Neural cell (in vitro differentiated cells): Measurements from ENCODE around the gene OVCA2. TPM values are rescaled to one million over a fixed set of nuclear protein-coding genes. Genes with fewer than 3 reads are reported as not detected.

Source experiments
- H2AFZ ChIP-seq: fragments of 200-600, 300-800 bp; sonication (generic), shearing (Covaris generic); 2 replicates; pipeline ENCODE4 v1.6.0; 2014; ENCODE audit warnings: low read depth, mild to moderate bottlenecking, antibody characterized with exemption, low read length, moderate library complexity
- H3F3A ChIP-seq: fragments of 200-600 bp; shearing (Covaris generic); 2 replicates; pipeline ENCODE4 v1.6.1; 2016; ENCODE audit warnings: mild to moderate bottlenecking, moderate library complexity, mixed read lengths, antibody characterized with exemption, low read length; ENCODE audit not compliant: insufficient read depth, poor library complexity, severe bottlenecking
- H3K27ac ChIP-seq: fragments of 200-600, 300-800 bp; sonication (generic), shearing (Covaris generic); 2 replicates; pipeline ENCODE4 v1.5.1; 2014; ENCODE audit warnings: mild to moderate bottlenecking, low read length, moderate library complexity
- H3K27me3 ChIP-seq: fragments of 300-800, 200-600 bp; sonication (generic), shearing (Covaris generic); 2 replicates; pipeline ENCODE4 v1.6.0; 2014; ENCODE audit warnings: mild to moderate bottlenecking, low read depth, low read length, moderate library complexity; ENCODE audit not compliant: insufficient read depth
- H3K36me3 ChIP-seq: fragments of 300-800, 200-600 bp; sonication (generic), shearing (Covaris generic); 2 replicates; pipeline ENCODE4 v1.5.1; 2014; ENCODE audit warnings: mild to moderate bottlenecking, antibody characterized with exemption, low read length, moderate library complexity; ENCODE audit not compliant: insufficient read depth
- H3K4me2 ChIP-seq: fragments of 300-800, 200-600 bp; sonication (generic), shearing (Covaris generic); 2 replicates; pipeline ENCODE4 v1.6.0; 2014; ENCODE audit warnings: mild to moderate bottlenecking, low read length
- H3K4me3 ChIP-seq: fragments of 300-800, 200-600 bp; sonication (generic), shearing (Covaris generic); 2 replicates; pipeline ENCODE4 v1.5.1; 2014; ENCODE audit warnings: mild to moderate bottlenecking, low read length, moderate library complexity
- H3K79me2 ChIP-seq: fragments of 200-600 bp; shearing (Covaris generic); replicated peaks from 2 replicates; pipeline ENCODE4 v1.6.0; 2014; ENCODE audit warnings: mild to moderate bottlenecking, low read length, moderate library complexity; ENCODE audit not compliant: insufficient read depth
- H3K9ac ChIP-seq: fragments of 300-800, 200-600 bp; sonication (generic), shearing (Covaris generic); 2 replicates; pipeline ENCODE4 v1.6.1; 2016; ENCODE audit warnings: mild to moderate bottlenecking, low read length, mixed read lengths
- H3K9me2 ChIP-seq: fragments of 200-600 bp; shearing (Covaris generic); 2 replicates; pipeline ENCODE4 v1.6.1; 2016; ENCODE audit warnings: mild to moderate bottlenecking, low read length, mixed read lengths; ENCODE audit not compliant: insufficient read depth
- H3K9me3 ChIP-seq: fragments of 200-600, 300-800 bp; sonication (generic), shearing (Covaris generic); 2 replicates; pipeline ENCODE4 v1.6.1; 2016; ENCODE audit warnings: mild to moderate bottlenecking, mixed run types, low read length, moderate library complexity, mixed read lengths
- H4K20me1 ChIP-seq: fragments of 200-600 bp; shearing (Covaris generic); 2 replicates; pipeline ENCODE4 v1.6.1; 2016; ENCODE audit warnings: mild to moderate bottlenecking, mixed run types; ENCODE audit not compliant: insufficient read depth
- EP300 ChIP-seq: fragments of 450-650 bp; conservative IDR thresholded peaks from 2 replicates; pipeline ENCODE4 v1.6.1; 2014; ENCODE audit warnings: antibody characterized with exemption, mild to moderate bottlenecking, moderate library complexity; ENCODE audit not compliant: poor library complexity, severe bottlenecking
- EZH2 ChIP-seq: fragments of 200-600, 300-800 bp; shearing (Covaris generic), sonication (generic); IDR thresholded peaks from 2 replicates; pipeline ENCODE4 v1.6.1; 2014; ENCODE audit warnings: antibody characterized with exemption, low read length, borderline replicate concordance, mild to moderate bottlenecking; ENCODE audit not compliant: insufficient read depth, poor library complexity, severe bottlenecking
- MXI1 ChIP-seq: fragments of 450-650 bp; conservative IDR thresholded peaks from 2 replicates; pipeline ENCODE4 v1.6.1; 2014; ENCODE audit warnings: antibody characterized with exemption, mild to moderate bottlenecking; ENCODE audit not compliant: poor library complexity, severe bottlenecking
- POLR2AphosphoS5 ChIP-seq: IDR thresholded peaks from 2 replicates; pipeline ENCODE4 v1.6.1; 2012
- RAD21 ChIP-seq: fragments of 450-650 bp; conservative IDR thresholded peaks from 2 replicates; pipeline ENCODE4 v1.6.1; 2014; ENCODE audit warnings: antibody characterized with exemption, mild to moderate bottlenecking, moderate library complexity
- REST ChIP-seq: IDR thresholded peaks from 2 replicates; pipeline ENCODE4 v1.6.1; 2012; ENCODE audit warnings: borderline replicate concordance
- SMC3 ChIP-seq: fragments of 450-650 bp; conservative IDR thresholded peaks from 2 replicates; pipeline ENCODE4 v1.6.1; 2014; ENCODE audit warnings: antibody characterized with exemption, mild to moderate bottlenecking, moderate library complexity; ENCODE audit not compliant: poor library complexity
- TAF1 ChIP-seq: IDR thresholded peaks from 2 replicates; pipeline ENCODE4 v1.6.1; 2012; ENCODE audit warnings: low read depth
- polyA plus RNA-seq: library from polyadenylated mRNA; depleted of rRNA; stranded (reverse); fragments of >200 nt; gene quantifications from 2 replicates; pipeline ENCODE4 v1.2.3, GENCODE V29; 2014
- TF ChIP-seq, protein P1 (sequence below): fragments of 450-650 bp; IDR thresholded peaks from 2 replicates; pipeline ENCODE4 v1.5.1; 2014; ENCODE audit warnings: antibody characterized with exemption, mild to moderate bottlenecking, moderate library complexity; ENCODE audit not compliant: poor library complexity, severe bottlenecking

Gene OVCA2
- polyA plus RNA-seq, 1 donor from 2014 or later = 54.4 TPM

- Histone ChIP-seq H3K27ac (no peak overlapping the region), H3K4me3 (no peak overlapping the region), H3K79me2 (no peaks in the 10 kb centered on the region), H3K9ac (no peak overlapping the region), H3K36me3 (no peaks in the 10 kb centered on the region), H3F3A (no peaks in the 10 kb centered on the region), H3K4me2 (no peak overlapping the region), H3K9me3 (no peaks in the 10 kb centered on the region), H3K27me3 (peaks cover 10% of the 10 kb centered on the region), H3K9me2 (no peaks in the 10 kb centered on the region), H2AFZ (no peak overlapping the region), H4K20me1 (no peaks in the 10 kb centered on the region)
- TF ChIP-seq TAF1 = no peak
These were observed 23.4 kb downstream of the OVCA2 start for GRCh38 chr17:2064980-2065785.

DNA sequence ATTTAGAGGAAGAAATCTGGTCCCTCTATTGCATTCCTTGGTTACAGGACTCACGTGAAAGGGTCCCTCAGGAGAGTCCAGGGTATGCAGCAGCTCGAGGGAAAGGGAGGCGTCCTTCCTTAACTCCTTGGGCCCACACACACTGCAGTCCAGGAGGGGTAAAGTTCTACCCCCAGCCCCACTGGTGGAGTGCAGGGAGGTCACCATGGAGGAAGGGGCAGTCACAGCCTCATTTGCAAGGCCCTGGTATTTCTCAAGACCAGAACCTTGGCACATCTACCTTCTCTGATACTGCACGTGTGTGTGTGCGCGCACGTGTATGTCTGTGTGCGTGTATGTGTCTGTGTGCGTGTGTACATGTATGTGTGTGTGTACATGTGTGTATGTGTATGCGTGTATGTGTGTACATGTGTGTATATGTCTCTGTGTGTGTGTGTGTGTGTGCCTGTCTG is 24.2 kb downstream of the OVCA2 start:
- Histone ChIP-seq H3K4me3 (no peak overlapping the region), H3K36me3 (no peaks in the 10 kb centered on the region), H3K27ac (no peak overlapping the region), H3K9me2 (no peaks in the 10 kb centered on the region), H3K9ac (no peak overlapping the region), H4K20me1 (no peaks in the 10 kb centered on the region), H2AFZ (no peak overlapping the region), H3K4me2 (no peak overlapping the region), H3K27me3 (peaks cover 2% of the 10 kb centered on the region), H3K79me2 (no peaks in the 10 kb centered on the region), H3F3A (no peaks in the 10 kb centered on the region), H3K9me3 (no peaks in the 10 kb centered on the region)
- TF ChIP-seq SMC3 = no peak
- TF ChIP-seq EZH2 = no peak

DNA sequence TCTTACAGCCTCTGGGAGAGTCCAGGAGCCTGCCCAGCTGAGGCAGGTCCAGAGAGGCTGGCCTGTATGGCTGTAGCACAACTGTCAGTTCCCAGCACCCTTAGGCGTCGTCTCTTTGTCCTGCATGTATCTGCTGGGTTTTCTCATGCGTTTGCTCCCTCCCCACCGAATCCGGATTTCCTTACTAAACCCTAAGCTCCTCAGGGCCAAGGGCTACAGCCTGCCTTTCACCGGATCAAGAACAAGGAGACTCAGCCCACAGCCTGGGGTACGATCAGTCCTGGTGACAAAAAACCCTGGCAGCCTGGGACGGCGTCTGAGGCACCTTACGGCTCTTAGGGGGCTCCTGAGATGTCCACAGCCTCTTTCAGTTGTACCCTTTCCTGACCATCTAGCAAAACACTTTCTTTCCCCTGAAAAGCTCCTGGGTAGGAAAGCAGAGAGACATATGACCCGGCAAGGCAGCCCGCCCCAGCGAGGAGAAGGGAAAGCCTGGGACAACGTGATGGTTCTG is 25.3 kb downstream of the OVCA2 start:
- Histone ChIP-seq H3K4me3 (no peak overlapping the region), H3K9me2 (no peaks in the 10 kb centered on the region), H3K4me2 (no peak overlapping the region), H3F3A (no peaks in the 10 kb centered on the region), H3K27ac (no peak overlapping the region), H3K27me3 (no peaks in the 10 kb centered on the region), H3K79me2 (no peaks in the 10 kb centered on the region), H3K36me3 (no peaks in the 10 kb centered on the region), H4K20me1 (no peaks in the 10 kb centered on the region), H2AFZ (no peak overlapping the region), H3K9me3 (no peaks in the 10 kb centered on the region), H3K9ac (no peak overlapping the region)
- TF ChIP-seq POLR2AphosphoS5 (no peak), SMC3 (no peak), REST (no peak), EP300 (no peak), MXI1 (no peak), EZH2 (no peak), TAF1 (no peak), RAD21 (no peak)
- TF ChIP-seq, protein P1, sequence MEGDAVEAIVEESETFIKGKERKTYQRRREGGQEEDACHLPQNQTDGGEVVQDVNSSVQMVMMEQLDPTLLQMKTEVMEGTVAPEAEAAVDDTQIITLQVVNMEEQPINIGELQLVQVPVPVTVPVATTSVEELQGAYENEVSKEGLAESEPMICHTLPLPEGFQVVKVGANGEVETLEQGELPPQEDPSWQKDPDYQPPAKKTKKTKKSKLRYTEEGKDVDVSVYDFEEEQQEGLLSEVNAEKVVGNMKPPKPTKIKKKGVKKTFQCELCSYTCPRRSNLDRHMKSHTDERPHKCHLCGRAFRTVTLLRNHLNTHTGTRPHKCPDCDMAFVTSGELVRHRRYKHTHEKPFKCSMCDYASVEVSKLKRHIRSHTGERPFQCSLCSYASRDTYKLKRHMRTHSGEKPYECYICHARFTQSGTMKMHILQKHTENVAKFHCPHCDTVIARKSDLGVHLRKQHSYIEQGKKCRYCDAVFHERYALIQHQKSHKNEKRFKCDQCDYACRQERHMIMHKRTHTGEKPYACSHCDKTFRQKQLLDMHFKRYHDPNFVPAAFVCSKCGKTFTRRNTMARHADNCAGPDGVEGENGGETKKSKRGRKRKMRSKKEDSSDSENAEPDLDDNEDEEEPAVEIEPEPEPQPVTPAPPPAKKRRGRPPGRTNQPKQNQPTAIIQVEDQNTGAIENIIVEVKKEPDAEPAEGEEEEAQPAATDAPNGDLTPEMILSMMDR = no peak
